ENCODE measurements around the gene PRR5. TPM values are rescaled to one million over a fixed set of nuclear protein-coding genes. Genes with fewer than 3 reads are reported as not detected.

PRR5 gene
- total and polyA plus RNA-seq, 2 experiments from 2014 or later = 15.3 to 31.4 TPM

GRCh38 chr22:44773082-44773481, 71.1 kb downstream of the PRR5 start (continued):
- TF ChIP-seq ZNF462 (CRISPR knock-in tag; IDR thresholded peaks at IDR 0.05) (no peak), ZNF114 (CRISPR knock-in tag; IDR thresholded peaks at IDR 0.05) (no peak), ZNF331 (CRISPR knock-in tag; IDR thresholded peaks at IDR 0.05; ENCODE audit: low read depth) (no peak), EZH2 (IDR thresholded peaks at IDR 0.05; ENCODE audit: low read depth, unreplicated experiment) (no peak), CTCF (conservative IDR thresholded peaks at IDR 0.05; ENCODE audit: low read depth in 2 of 2) (no peak), JUNB (IDR thresholded peaks at IDR 0.05; ENCODE audit: unreplicated experiment) (no peak), NANOG (IDR thresholded peaks at IDR 0.05; ENCODE audit: borderline replicate concordance) (no peak), EZH2phosphoT487 (IDR thresholded peaks at IDR 0.05; ENCODE audit: unreplicated experiment) (no peak)

- Histone ChIP-seq H3K4me2 (no peak overlapping the region), H3K9me2 (ENCODE audit: insufficient read depth) (no peaks in the 10 kb centered on the region), H2AFZ (no peak overlapping the region), H3K27ac (ENCODE audit: low read depth) (no peak overlapping the region), H3F3A (replicated peaks; ENCODE audit: low read depth) (no peaks in the 10 kb centered on the region), H4K20me1 (replicated peaks; ENCODE audit: insufficient read depth) (peaks cover 41% of the 10 kb centered on the region), H3K4me3 (no peak overlapping the region), H3K27me3 (ENCODE audit: insufficient read depth) (no peaks in the 10 kb centered on the region), H3K79me2 (replicated peaks; ENCODE audit: insufficient read depth) (peaks cover 81% of the 10 kb centered on the region), H3K4me1 (ENCODE audit: insufficient read depth) (no peaks in the 10 kb centered on the region), H3K36me3 (ENCODE audit: insufficient read depth) (no peaks in the 10 kb centered on the region)
- DNase-seq (ENCODE audit: low spot score) = no peak
- Mint-ChIP-seq H3K9me3 (peaks cover 10% of the 10 kb centered on the region; the same call in 2 of the 3 replicates), H3K4me1 (peaks cover 9% of the 10 kb centered on the region), H3K27ac (no peak overlapping the region; the same call in 1 of the 2 replicates), H3K4me3 (no peak overlapping the region), H3K36me3 (ENCODE audit: low read depth) (peaks cover 19% of the 10 kb centered on the region), H3K27me3 (ENCODE audit: insufficient read depth, low read depth, poor library complexity) (peaks cover 2% of the 10 kb centered on the region)
- ATAC-seq = no peak
- TF ChIP-seq STAT1 (IDR thresholded peaks at IDR 0.05; ENCODE audit: unreplicated experiment) (no peak), ZNF462 (CRISPR knock-in tag; IDR thresholded peaks at IDR 0.05) (no peak), JUNB (IDR thresholded peaks at IDR 0.05; ENCODE audit: unreplicated experiment) (no peak)
These were observed 73.9 kb downstream of the PRR5 start for GRCh38 chr22:44775862-44776261.

Measured in GM23338 (cell line).